Smooth muscle cell (in vitro differentiated cells): ENCODE data around the gene TOR4A. TPM values are rescaled to one million over a fixed set of nuclear protein-coding genes. Genes with fewer than 3 reads are reported as not detected.
"Not testable (repeated sequence)": the region's sequence is repeated elsewhere in the genome, so short reads cannot be mapped to it uniquely, and the experiment has no call there.

Experiments
- DNase-seq: peaks from one replicate; lab custom pipeline; 2025; ENCODE audit not compliant: unreplicated experiment; lab: John Stamatoyannopoulos, UW
- H2AFZ ChIP-seq: fragments of 200-600 bp; sonication (generic); 2 replicates; pipeline ENCODE4 v1.6.0; 2016; ENCODE audit warnings: antibody characterized with exemption, low read depth, mild to moderate bottlenecking
- H3F3A ChIP-seq: fragments of 200-600 bp; sonication (generic); 2 replicates; pipeline ENCODE4 v1.6.0; 2017; ENCODE audit warnings: antibody characterized with exemption, low read depth
- H3K27ac ChIP-seq: fragments of 200-600 bp; sonication (generic); 2 replicates; pipeline ENCODE4 v1.5.1; 2016; ENCODE audit warnings: low read depth, mild to moderate bottlenecking
- H3K27me3 ChIP-seq: fragments of 200-600 bp; sonication (generic); 2 replicates; pipeline ENCODE4 v1.6.1; 2016; ENCODE audit warnings: low read depth, mild to moderate bottlenecking
- H3K36me3 ChIP-seq: fragments of 200-600 bp; sonication (generic); 2 replicates; pipeline ENCODE4 v1.5.1; 2016; ENCODE audit warnings: low read depth
- H3K4me1 ChIP-seq: fragments of 200-600 bp; sonication (generic); 2 replicates; pipeline ENCODE4 v1.5.1; 2016; ENCODE audit warnings: low read depth
- H3K4me2 ChIP-seq: fragments of 200-600 bp; sonication (generic); 2 replicates; pipeline ENCODE4 v1.6.0; 2016; ENCODE audit warnings: mild to moderate bottlenecking
- H3K4me3 ChIP-seq: fragments of 200-600 bp; sonication (generic); 2 replicates; pipeline ENCODE4 v1.5.1; 2016; ENCODE audit warnings: mild to moderate bottlenecking
- H3K79me2 ChIP-seq: fragments of 200-600 bp; sonication (generic); 2 replicates; pipeline ENCODE4 v1.6.0; 2016; ENCODE audit warnings: low read depth, mild to moderate bottlenecking
- H3K9ac ChIP-seq: fragments of 200-600 bp; sonication (generic); 2 replicates; pipeline ENCODE4 v1.6.0; 2016; ENCODE audit warnings: low read depth
- H3K9me3 ChIP-seq: fragments of 200-600 bp; sonication (generic); replicated peaks from 2 replicates; pipeline ENCODE4 v1.5.1; 2016; ENCODE audit warnings: low read depth
- H4K20me1 ChIP-seq: fragments of 200-600 bp; sonication (generic); 2 replicates; pipeline ENCODE4 v1.6.0; 2016; ENCODE audit warnings: low read depth
- WGBS: methylation state at CpG from one replicate; pipeline ENCODE4 v1.1.7; 2016; ENCODE audit warnings: low lambda C conversion rate; 5-methylcytosine and 5-hydroxymethylcytosine counted together
- polyA plus RNA-seq: library from polyadenylated mRNA; unstranded; fragments of >200 nt; fragmentation: Nextera tagmentation; extraction: Ambion mirVana; gene quantifications from 2 replicates; pipeline ENCODE4 v1.2.1, GENCODE V29; 2016
- total RNA-seq: library from RNA; depleted of rRNA; stranded (reverse); fragments of >200 nt; gene quantifications from 2 replicates; pipeline ENCODE4 v1.2.3, GENCODE V29; 2014
- TF ChIP-seq, protein P1 (sequence below): fragments of 200-600 bp; sonication (generic); IDR thresholded peaks from 2 replicates; pipeline ENCODE4 v1.5.1; 2017; ENCODE audit warnings: borderline replicate concordance, mild to moderate bottlenecking, antibody characterized with exemption; ENCODE audit not compliant: insufficient read depth, poor library complexity, severe bottlenecking

Gene TOR4A
- total and polyA plus RNA-seq, 2 experiments from 2014 or later: 5.5 to 6.3 TPM

DNA sequence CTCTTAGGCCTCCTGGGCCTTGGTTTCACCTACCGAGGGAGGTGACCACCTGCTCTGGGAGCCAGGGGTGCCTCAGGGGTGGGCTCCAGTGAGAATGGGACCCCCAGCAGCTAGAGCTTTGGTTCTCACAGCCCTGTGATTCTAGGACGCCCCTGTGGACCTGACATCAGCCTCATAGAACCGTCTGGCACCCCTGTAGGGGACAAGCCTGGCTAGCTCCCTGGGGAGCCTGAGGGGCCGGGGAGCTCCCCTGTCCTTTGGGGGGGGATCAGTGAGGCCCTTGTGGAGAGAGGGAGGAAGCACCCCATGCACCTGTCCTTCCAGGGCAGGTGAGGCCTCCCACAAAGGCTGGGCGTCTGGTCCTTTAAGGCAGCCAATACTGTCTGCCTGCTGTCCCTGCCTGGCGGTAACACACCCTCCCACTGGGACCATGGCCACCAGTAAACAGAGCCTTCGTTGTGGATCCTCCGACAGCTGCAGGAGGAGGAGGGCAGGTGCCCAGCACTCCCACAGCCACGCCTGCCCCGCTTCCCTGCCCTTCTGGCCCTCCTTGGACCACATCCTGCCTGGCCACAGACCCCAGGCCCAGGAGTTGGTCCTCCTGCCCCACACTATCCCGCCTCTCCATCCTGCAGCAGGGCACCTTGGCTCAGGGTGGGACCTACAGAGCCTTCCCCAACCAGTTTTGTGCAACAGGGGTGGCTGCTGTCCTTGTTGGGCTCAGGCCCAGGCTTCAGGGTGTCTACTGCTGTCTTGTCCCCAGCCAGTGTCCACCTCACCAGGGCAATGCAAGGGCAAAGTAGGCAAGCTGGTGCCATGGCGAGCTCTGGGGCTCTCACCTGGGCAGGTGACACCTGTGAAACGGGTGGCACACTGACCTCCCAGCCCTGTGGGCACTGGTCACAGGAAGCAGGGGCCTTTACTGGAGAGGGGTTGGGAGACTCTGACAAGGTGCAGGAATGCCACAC lies 39.5 kb upstream of the TOR4A start:
- TF ChIP-seq, protein P1, sequence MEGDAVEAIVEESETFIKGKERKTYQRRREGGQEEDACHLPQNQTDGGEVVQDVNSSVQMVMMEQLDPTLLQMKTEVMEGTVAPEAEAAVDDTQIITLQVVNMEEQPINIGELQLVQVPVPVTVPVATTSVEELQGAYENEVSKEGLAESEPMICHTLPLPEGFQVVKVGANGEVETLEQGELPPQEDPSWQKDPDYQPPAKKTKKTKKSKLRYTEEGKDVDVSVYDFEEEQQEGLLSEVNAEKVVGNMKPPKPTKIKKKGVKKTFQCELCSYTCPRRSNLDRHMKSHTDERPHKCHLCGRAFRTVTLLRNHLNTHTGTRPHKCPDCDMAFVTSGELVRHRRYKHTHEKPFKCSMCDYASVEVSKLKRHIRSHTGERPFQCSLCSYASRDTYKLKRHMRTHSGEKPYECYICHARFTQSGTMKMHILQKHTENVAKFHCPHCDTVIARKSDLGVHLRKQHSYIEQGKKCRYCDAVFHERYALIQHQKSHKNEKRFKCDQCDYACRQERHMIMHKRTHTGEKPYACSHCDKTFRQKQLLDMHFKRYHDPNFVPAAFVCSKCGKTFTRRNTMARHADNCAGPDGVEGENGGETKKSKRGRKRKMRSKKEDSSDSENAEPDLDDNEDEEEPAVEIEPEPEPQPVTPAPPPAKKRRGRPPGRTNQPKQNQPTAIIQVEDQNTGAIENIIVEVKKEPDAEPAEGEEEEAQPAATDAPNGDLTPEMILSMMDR: no peak
- no peak overlapping the region for H3K9ac ChIP-seq

DNA sequence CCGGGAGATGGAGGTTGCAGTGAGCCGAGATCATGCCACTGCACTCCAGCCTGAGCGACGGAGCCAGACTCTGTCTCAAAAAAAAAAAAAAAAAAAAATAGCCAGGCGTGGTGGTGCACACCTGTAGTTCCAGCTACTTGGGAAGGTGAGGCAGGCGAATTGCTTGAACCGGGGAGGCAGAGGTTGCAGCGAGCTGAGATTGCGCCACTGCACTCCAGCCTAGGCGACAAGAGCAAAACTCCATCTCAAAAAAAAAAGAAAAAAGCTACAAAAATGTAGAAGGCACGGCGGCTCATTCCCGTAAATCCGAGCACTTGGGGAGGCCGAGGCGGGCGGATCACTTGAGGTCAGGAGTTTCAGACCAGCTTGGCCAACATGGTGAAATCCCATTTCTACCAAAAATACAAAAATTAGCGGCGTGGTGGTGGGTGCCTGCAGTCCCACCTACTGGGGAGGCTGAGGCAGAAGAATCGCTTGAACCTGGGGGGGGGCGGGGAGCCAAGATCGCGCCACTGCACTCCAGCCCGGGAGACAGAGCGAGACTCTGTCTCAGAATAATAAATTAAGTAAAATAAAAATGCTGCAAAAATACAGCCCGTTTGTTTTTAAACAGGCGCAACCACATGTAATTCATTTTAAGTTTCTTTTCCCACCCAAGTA lies 37.9 kb upstream of the TOR4A start:
- H3K27me3 ChIP-seq, DNase-seq, H3K36me3 ChIP-seq, H3K9me3 ChIP-seq: not testable (repeated sequence)
- Histone ChIP-seq H4K20me1 (peaks cover 45% of the 10 kb centered on the region), H3K4me1 (peaks cover 13% of the 10 kb centered on the region), H3K4me3 (peak overlapping the region; percentile 82), H3K27ac (peak overlapping the region; percentile 93), H2AFZ (peak overlapping the region; percentile 86), H3K4me2 (peak overlapping the region; percentile 98), H3K9ac (peak overlapping the region; percentile 81), H3F3A (peaks cover 25% of the 10 kb centered on the region), H3K79me2 (peaks cover 38% of the 10 kb centered on the region)
- WGBS: 43% methylated on average over 23 of the region's 27 CpGs

More for the DNA sequence above, 39.5 kb upstream of the TOR4A start:
- no peaks in the 10 kb centered on the region for H3K36me3 ChIP-seq
- no peak overlapping the region for H3K27ac ChIP-seq
- H3K79me2 ChIP-seq: peaks cover 31% of the 10 kb centered on the region
- no peak overlapping the region for H3K4me3 ChIP-seq
- H3K4me1 ChIP-seq: peaks cover 13% of the 10 kb centered on the region
- H3K27me3 ChIP-seq: no peaks in the 10 kb centered on the region
- peaks cover 32% of the 10 kb centered on the region for H4K20me1 ChIP-seq
- no peak overlapping the region for H3K4me2 ChIP-seq
- no peaks in the 10 kb centered on the region for H3K9me3 ChIP-seq
- H2AFZ ChIP-seq: no peak overlapping the region
- no peak for DNase-seq
- WGBS: 84% methylated on average over 13 of the region's 13 CpGs
- H3F3A ChIP-seq: peaks cover 19% of the 10 kb centered on the region

DNA sequence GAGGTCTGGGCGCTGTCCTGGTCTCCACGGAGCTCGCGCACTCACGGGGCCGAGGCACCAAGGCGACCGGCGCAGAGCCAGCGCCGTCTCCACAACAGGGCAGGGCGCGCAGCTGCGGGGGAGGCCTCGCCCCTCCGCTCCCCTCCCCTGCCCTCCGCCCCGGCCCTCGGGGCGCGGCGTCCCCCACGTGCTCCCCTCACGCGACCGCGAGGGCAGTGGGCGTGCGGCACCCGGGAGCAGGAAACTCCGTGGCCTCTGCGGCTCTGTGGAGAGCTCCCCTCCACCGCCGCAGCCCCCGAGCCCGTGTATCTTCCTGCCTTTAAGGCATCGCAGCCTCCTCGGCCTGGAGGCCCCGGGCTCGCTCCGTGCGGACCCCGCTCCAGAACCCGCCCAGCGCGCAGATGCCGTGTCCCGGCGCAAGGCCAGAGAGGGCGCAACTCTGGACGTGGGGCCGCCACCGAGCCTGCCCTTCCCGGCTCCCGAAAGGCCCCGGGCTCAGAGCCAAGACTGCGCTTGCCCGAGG lies 37.1 kb upstream of the TOR4A start:
- Histone ChIP-seq H3K4me3 (peak overlapping the region; percentile 82), H3K9ac (peak overlapping the region; percentile 81), H3K4me2 (peak overlapping the region; percentile 98), H2AFZ (peak overlapping the region; percentile 86), H3K79me2 (peaks cover 38% of the 10 kb centered on the region), H3K4me1 (peaks cover 13% of the 10 kb centered on the region), H3K27ac (peak overlapping the region; percentile 93), H3K9me3 (no peaks in the 10 kb centered on the region), H3K27me3 (no peaks in the 10 kb centered on the region), H3F3A (peaks cover 25% of the 10 kb centered on the region), H4K20me1 (peaks cover 45% of the 10 kb centered on the region), H3K36me3 (no peaks in the 10 kb centered on the region)
- under 1% methylated on average over 39 of the region's 58 CpGs for WGBS
- TF ChIP-seq, protein P1: no peak
- peak; percentile 86 for DNase-seq
